Measurements from ENCODE around the gene PTBP3.

DNA sequence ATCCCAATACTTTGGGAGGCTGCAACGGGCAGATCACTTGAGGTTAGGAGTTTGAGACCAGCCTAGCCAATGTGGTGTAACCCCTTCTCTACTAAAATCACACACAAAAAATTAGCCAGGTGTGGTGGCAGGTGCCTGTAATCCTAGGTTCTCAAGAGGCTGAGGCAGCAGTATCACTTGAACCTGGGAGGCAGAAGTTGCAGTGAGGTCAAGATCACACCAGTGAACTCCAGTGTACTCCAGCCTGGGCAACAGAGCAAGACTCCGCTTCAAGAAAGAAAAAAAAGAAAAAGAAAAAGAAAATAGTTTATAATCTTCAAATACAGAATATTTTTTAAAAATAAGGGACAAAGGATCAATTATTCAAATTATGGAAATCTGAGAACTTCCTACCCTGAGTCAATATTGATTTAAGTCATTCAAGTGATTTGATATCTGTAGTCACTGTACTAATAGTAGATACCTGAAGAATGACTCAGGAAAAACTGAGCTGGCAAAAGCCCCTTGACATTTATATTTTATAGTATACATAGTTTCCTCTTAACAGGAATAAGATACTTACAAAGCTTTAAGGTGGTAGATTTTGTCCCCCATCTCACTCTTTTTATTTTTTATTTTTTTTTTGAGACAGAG lies 61.8 kb downstream of the PTBP3 start:
- TF ChIP-seq, protein P1, sequence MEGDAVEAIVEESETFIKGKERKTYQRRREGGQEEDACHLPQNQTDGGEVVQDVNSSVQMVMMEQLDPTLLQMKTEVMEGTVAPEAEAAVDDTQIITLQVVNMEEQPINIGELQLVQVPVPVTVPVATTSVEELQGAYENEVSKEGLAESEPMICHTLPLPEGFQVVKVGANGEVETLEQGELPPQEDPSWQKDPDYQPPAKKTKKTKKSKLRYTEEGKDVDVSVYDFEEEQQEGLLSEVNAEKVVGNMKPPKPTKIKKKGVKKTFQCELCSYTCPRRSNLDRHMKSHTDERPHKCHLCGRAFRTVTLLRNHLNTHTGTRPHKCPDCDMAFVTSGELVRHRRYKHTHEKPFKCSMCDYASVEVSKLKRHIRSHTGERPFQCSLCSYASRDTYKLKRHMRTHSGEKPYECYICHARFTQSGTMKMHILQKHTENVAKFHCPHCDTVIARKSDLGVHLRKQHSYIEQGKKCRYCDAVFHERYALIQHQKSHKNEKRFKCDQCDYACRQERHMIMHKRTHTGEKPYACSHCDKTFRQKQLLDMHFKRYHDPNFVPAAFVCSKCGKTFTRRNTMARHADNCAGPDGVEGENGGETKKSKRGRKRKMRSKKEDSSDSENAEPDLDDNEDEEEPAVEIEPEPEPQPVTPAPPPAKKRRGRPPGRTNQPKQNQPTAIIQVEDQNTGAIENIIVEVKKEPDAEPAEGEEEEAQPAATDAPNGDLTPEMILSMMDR (IDR thresholded peaks at IDR 0.05; ENCODE audit: low read length) = no peak
- TF ChIP-seq EZH2phosphoT487 (IDR thresholded peaks at IDR 0.05; ENCODE audit: low read length) = no peak

Measured in MM.1S (cell line).